Activated naive CD4-positive, alpha-beta T cell treated with anti-CD3 and anti-CD28 coated beads, Interleukin-2, amount 50 U/mL, for 72 hours (primary cell): ENCODE data around the gene ANKRD33B. TPM values are rescaled to one million over a fixed set of nuclear protein-coding genes. Genes with fewer than 3 reads are reported as not detected.
A peak's percentile ranks its signal among the peaks of the same experiment; 100 is the strongest.
"Not testable (repeated sequence)": the region's sequence is repeated elsewhere in the genome, so short reads cannot be mapped to it uniquely, and the experiment has no call there.

ENCODE experiments used
- ATAC-seq, 2 donors: fragments of 150-1000 bp; cut with Tn5 transposase; 2 replicates each; pipeline ENCODE4 v1.10.0; 2021; ENCODE audit warnings: mild to moderate bottlenecking in 2 of 2, moderate library complexity in 2 of 2
- DNase-seq, 2 donors: peaks; one replicate each; pipeline ENCODE4 v3.0.0; 2021 to 2022; ENCODE audit warnings: low spot score in 2 of 2
- H3K27ac Mint-ChIP-seq, 2 donors: one replicate each; pipeline ENCODE4 v1.8.0; 2022; ENCODE audit warnings: mild to moderate bottlenecking in 2 of 2, mixed read lengths in 2 of 2
- H3K36me3 Mint-ChIP-seq, 2 donors: one replicate each; pipeline ENCODE4 v1.8.0; 2022; ENCODE audit warnings: mixed read lengths in 2 of 2
- H3K9me3 Mint-ChIP-seq, 2 donors: one replicate each; pipeline ENCODE4 v1.8.0; 2022; ENCODE audit warnings: mixed read lengths in 2 of 2
- total RNA-seq, 2 donors: library from RNA; stranded (reverse); gene quantifications; one replicate each; pipeline ENCODE4 v1.2.3, GENCODE V29; 2022

The ANKRD33B gene
- total RNA-seq, result 1 to 10 TPM; 5.6 TPM

GRCh38 chr5:10563945-10564837 is at the start of gene ANKRD33B:
TSS of gene ANKRD33B (plus strand) at chr5:10564070. CDS start at chr5:10564468, 398 bp downstream.
- DNase-seq (peak; percentile 78), ATAC-seq (peak; percentile 67 to 90)
- Mint-ChIP-seq H3K9me3 (no peaks in the 10 kb centered on the region), H3K27ac (peak within 1 kb of the TSS; percentile 81 to 83), H3K36me3 (peaks cover 4 to 5% of the 10 kb centered on the region in 2 donors)

DNA sequence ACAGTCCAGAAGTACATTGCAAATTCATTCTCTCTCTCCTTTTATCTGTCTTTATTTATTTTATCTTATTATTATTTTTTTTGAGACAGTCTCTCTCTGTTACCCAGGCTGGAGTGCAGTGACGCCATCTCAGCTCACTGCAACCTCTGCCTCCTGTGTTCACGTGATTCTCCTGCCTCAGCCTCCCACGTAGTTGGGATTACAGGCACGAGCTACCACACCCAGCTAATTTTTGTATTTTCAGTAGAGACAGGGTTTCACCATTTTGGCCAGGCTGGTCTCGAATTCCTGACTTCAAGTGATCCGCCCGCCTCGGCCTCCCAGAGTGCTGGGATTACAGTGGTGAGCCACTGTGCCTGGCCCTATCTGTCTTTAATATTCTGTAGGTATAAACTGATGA is 49.3 kb upstream of the ANKRD33B start:
- ATAC-seq, H3K27ac Mint-ChIP-seq, H3K36me3 Mint-ChIP-seq, DNase-seq, H3K9me3 Mint-ChIP-seq: not testable (repeated sequence)

DNA sequence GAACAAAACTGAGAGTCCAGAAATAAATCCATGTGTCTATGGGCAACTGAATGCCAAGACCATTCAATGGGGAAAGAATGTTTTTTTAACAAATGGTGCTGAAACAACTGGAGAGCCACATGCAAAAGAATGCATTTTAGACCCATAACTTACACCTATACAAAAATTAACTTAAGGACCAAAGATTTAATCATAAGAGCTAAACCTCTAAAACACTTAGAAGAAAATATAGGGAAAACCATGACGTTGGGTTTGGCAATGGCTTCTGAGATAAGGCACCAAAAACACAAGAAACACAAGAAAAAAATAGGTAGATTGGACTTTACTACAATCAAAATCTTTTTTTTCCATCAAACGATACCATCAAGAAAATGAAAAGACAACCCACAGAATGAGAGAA is 48.4 kb upstream of the ANKRD33B start:
- no peak for DNase-seq
- no peak overlapping the region for H3K27ac Mint-ChIP-seq
- no peaks in the 10 kb centered on the region for H3K36me3 Mint-ChIP-seq
- H3K9me3 Mint-ChIP-seq, result no peaks in the 10 kb centered on the region
- no peak for ATAC-seq

DNA sequence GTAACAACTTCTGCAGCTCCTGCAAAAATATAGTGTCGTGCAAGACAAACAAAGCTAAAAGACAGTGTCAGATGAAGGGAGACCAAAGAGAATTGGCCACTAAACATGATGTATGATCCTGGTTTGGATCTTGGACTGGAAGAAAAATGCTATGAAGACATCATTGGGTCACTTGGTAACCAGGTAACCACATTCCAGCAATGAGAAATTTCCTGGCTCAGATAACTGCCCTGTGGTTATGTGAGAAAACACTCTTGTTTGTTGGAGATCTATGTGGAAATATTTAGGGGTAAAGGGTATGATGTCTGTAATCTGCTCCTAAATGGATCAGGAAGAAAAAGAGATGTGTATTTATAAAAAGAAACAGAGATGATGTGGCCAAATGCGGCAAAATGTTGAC is 45.5 kb upstream of the ANKRD33B start:
- peaks cover 8 to 11% of the 10 kb centered on the region in 2 donors for H3K36me3 Mint-ChIP-seq
- H3K9me3 Mint-ChIP-seq, result peaks cover 0 to 7% of the 10 kb centered on the region in 2 donors
- DNase-seq (no peak), ATAC-seq (no peak)
- H3K27ac Mint-ChIP-seq, result no peak overlapping the region

DNA sequence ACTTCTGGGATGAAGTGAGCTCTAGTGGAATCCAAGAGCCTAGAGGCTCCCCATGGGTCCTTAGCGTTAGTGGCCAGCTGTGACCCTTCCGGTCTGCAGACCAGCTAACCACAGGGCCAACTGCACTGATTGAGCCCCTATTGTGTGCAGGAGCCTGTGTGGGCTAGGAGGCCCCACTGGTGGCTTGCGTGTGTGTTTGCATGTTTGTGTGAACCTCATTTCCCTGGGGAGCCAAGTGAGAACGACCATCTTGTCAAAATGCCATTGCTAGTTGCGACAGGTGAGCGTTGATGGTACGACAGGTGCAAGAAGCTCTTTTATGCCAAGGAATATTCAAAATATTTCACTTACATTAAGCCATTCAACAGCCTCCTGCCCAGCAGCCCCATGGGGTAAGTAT is 44.1 kb upstream of the ANKRD33B start:
- ATAC-seq (no peak), DNase-seq (no peak)
- H3K9me3 Mint-ChIP-seq, result peaks cover 0 to 8% of the 10 kb centered on the region in 2 donors
- no peak overlapping the region for H3K27ac Mint-ChIP-seq
- peaks cover 10 to 12% of the 10 kb centered on the region in 2 donors for H3K36me3 Mint-ChIP-seq

GRCh38 chr5:10520706-10521105 is 43.2 kb upstream of the ANKRD33B start:
- DNase-seq (no peak), ATAC-seq (no peak)
- H3K27ac Mint-ChIP-seq, result no peak overlapping the region

DNA sequence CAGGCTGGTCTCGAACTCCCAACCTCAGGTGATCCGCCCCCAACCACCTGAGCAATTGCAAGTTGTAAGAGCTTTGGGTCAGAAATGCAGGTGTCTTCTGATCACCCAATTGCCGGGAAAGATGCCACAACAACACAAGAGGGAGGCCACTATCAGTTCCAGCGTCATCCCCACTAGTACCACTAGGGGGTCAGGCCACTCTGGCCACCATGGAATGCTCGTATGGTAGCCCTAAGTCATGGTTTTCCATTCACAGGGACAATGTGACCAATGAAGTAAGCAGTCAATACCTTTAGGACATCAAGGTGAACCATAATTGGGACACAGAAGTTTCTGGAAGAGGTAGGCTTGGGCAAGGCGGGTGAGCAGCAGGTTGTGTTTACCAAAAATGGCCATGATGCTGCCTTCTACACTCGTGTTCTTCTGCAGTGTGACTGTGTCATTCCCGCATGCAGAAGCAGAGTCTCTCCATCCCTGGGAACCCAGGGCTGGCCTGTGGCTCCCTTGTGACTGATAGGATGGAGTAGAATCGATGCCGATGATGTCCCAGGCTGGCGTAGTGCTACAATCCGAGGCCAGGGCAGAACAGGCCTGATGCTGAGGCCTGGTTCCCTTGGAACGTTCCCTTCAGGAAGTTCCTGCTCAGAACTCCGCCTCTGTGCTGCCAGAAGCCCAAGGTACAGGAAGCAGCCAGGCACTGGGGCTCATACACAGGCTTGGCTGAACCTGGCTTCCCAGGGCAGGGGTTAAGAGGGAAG is 42.2 kb upstream of the ANKRD33B start:
- DNase-seq (no peak), ATAC-seq (no peak)
- peaks cover 0 to 8% of the 10 kb centered on the region in 2 donors for H3K9me3 Mint-ChIP-seq
- H3K27ac Mint-ChIP-seq, result no peak overlapping the region
- peaks cover 10 to 12% of the 10 kb centered on the region in 2 donors for H3K36me3 Mint-ChIP-seq

More at GRCh38 chr5:10520706-10521105, 43.2 kb upstream of the ANKRD33B start:
- Mint-ChIP-seq H3K9me3 (peaks cover 0 to 8% of the 10 kb centered on the region in 2 donors), H3K36me3 (peaks cover 10 to 12% of the 10 kb centered on the region in 2 donors)

DNA sequence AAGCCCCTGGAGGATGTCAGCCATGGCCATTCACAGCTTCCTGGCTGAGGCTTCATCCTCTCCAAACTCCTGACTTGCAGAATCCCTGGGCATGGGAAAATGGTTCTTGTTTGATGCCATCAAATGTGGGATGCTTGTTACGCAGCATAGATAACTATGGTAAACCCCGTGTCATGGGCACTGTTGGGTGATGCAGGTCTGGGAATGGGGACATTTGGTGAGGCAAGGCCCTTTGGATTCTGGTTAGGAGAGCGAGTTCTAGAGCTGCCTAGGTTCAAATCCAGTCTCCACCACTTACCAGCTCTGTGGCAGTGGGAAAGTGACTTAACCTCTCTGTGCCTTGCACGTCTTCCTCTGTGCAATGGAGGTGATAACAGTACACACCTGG is 41.7 kb upstream of the ANKRD33B start:
- H3K9me3 Mint-ChIP-seq, result peaks cover 0 to 8% of the 10 kb centered on the region in 2 donors
- no peak for DNase-seq
- ATAC-seq, result no peak
- H3K36me3 Mint-ChIP-seq, result peaks cover 10 to 12% of the 10 kb centered on the region in 2 donors
- no peak overlapping the region for H3K27ac Mint-ChIP-seq

DNA sequence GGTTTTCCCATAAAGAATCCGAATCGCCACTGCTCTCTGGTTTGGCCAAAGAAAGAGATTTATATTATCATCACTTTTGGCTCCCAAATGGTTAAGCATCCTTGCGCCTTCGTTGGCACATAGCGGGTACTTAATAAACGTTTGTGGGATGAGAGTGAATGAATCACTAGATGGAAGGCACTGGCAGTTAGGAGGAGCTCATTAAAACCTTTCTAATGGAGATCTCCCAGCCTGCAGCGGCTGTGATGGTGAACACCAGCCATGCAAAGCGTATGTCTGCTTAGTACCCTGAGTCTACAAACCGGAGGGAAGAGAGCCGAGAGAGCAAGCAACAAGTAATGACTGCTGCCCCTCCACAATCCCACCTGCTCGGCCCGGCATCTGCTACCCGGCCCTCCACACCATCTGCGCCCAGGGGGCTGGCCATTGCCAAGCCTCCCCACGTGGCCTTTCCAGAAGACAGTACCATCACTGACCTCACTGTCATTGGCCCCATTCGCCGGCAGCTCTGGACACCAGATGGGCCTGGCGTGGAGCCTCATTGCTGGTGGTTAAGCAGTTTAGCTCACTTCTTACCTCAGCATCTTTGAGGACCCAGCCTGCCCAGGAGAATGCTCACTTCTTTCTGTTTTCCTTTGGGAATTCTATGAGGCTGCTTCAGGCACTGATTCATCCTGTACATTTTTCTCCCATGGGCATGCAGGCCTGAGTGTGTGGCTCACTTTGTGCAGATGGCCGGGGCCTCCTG is 39.3 kb upstream of the ANKRD33B start:
- DNase-seq, result no peak
- H3K36me3 Mint-ChIP-seq, result peaks cover 10 to 12% of the 10 kb centered on the region in 2 donors
- H3K27ac Mint-ChIP-seq, result no peak overlapping the region
- no peak for ATAC-seq
- H3K9me3 Mint-ChIP-seq, result peaks cover 0 to 8% of the 10 kb centered on the region in 2 donors

DNA sequence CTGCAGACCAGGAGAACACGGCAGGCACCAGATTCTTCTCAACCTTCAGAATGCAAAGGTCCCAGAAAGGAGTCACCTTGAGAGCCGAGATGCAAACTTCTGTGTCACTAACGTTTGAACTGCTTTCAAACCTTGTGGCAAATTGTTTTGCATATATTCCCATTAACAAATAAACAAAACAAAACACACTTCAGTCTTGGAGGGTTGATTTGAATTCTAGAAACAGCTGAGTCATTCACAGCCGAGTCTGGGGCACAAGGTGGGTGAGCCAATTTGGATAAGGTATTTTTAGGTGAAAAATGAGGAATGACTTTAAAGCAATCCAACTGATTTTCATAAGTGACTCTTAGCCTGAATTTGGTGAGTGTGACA is 38.8 kb upstream of the ANKRD33B start:
- no peak overlapping the region for H3K27ac Mint-ChIP-seq
- DNase-seq (no peak), ATAC-seq (no peak)
- H3K36me3 Mint-ChIP-seq, result peaks cover 10 to 12% of the 10 kb centered on the region in 2 donors
- peaks cover 0 to 8% of the 10 kb centered on the region in 2 donors for H3K9me3 Mint-ChIP-seq

- ATAC-seq, result no peak
Measured at GRCh38 chr5:10527281-10527950, 36.5 kb upstream of the ANKRD33B start.

DNA sequence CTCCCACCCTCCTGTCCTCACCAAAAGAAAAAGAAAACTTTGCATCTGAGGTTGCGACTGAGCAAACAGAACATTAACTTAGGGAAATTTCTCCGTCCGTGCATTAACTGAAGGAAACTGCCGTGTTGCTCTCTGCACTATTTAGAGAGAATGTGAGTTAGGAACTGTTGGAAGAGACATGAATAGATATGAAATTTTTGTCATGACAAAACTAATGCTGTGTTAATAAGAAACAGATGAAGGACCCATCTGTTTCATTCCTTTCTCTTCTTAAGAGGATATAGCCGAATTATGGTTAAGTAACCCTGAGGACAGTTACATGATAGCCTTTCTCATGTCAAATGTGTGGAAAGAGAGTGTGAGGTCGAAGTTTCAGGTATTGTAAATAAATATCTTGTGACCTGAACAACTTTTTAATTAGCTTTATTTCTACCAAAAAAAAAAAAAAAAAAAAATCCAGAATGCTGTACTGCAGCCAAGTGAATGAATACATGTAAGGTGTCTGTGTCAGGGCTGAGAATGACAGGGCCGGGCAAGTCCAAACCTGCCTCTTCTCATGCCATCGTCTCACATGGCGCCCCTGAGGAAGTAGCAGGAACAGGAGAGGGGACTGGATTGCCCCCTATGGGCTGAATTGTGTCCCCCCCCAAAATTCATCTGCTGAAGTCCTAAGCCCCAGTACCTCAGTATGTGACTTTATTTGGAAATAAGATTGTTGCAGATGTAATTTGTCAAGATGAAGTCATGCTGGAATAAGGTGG is 35.6 kb upstream of the ANKRD33B start:
- H3K36me3 Mint-ChIP-seq, result peaks cover 2 to 3% of the 10 kb centered on the region in 2 donors
- H3K27ac Mint-ChIP-seq, result no peak overlapping the region
- DNase-seq, result no peak
- peaks cover 0 to 2% of the 10 kb centered on the region in 2 donors for H3K9me3 Mint-ChIP-seq
- ATAC-seq, result no peak

More at GRCh38 chr5:10527281-10527950, 36.5 kb upstream of the ANKRD33B start:
- H3K27ac Mint-ChIP-seq, result no peak overlapping the region
- peaks cover 10% of the 10 kb centered on the region in 2 donors for H3K36me3 Mint-ChIP-seq
- H3K9me3 Mint-ChIP-seq, result peaks cover 0 to 8% of the 10 kb centered on the region in 2 donors
- DNase-seq, result no peak

- ATAC-seq (no peak), DNase-seq (no peak)
- no peaks in the 10 kb centered on the region for H3K9me3 Mint-ChIP-seq
- no peak overlapping the region for H3K27ac Mint-ChIP-seq
- no peaks in the 10 kb centered on the region for H3K36me3 Mint-ChIP-seq
Measured at GRCh38 chr5:10528827-10529226, 35.0 kb upstream of the ANKRD33B start.

DNA sequence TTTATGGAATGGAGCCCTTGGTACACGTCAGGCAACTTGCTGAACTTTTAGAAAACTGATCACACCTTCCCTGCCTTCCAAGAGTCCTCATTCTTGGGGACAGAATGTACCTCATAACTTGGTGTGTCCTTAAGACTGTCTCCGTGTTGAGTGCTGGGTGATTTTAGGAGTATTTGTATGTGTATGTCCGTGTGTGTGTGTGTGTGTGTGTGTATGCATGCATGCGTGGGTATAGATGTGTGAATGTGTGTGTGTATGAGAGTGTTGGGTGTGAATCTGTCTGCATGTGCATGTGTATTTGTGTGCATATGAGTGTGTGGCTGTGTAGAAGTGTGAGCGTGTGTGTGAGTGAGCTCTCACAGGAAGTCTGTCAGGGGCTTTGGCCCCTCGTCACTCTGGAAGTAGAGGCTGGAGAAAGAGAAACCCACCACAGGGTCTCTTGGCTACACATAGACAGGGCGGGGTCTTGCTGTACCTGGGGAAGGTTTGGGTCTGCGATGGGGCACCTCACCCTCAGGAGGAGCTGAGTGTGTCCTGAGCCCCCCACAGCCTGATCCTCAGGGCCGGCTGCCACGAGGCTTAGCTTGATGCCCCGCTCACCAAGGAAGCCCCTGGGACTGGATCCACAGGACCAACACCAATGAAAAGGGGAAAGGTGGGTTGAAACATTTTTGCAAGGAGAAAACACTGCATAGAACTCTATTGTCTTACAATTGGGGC is 33.1 kb upstream of the ANKRD33B start:
- no peaks in the 10 kb centered on the region for H3K9me3 Mint-ChIP-seq
- no peak for DNase-seq
- no peak overlapping the region for H3K27ac Mint-ChIP-seq
- H3K36me3 Mint-ChIP-seq, result no peaks in the 10 kb centered on the region
- no peak for ATAC-seq

DNA sequence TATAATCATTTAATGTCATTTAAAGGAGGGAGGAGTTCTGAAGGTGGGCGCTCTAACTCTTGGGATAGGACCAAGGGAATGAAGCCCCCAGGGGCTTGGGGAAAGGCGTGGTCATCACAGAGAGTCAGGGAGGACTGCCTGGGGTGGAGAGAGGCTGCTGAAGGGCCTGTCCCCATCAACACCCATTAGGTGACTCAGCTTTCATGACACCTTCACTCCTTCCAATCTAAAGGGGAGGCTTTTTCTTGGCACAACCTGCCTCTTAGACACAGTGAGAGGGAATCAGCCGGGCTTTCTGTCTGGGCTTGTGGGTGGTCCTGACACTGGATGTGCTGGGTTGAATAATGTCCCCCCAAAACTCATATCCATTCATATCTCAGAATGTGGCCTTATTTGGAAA is 31.4 kb upstream of the ANKRD33B start:
- no peak overlapping the region for H3K27ac Mint-ChIP-seq
- no peaks in the 10 kb centered on the region for H3K36me3 Mint-ChIP-seq
- no peaks in the 10 kb centered on the region for H3K9me3 Mint-ChIP-seq
- no peak for DNase-seq
- ATAC-seq, result peak in 1 of 2 donors; percentile 33
